HL-60/S4 (cell line): ENCODE results near the gene MRPL36.
"Not testable (repeated sequence)": the region's sequence is repeated elsewhere in the genome, so short reads cannot be mapped to it uniquely, and the experiment has no call there.

Experiments used
- in situ Hi-C: fragments of 300-500 bp; cut with MboI; formaldehyde crosslinking; loops from 2 replicates; pipeline ENCODE4 v1.14.3; 2022; ENCODE audit warnings: low sequenced_read_pairs

The MRPL36 gene

DNA sequence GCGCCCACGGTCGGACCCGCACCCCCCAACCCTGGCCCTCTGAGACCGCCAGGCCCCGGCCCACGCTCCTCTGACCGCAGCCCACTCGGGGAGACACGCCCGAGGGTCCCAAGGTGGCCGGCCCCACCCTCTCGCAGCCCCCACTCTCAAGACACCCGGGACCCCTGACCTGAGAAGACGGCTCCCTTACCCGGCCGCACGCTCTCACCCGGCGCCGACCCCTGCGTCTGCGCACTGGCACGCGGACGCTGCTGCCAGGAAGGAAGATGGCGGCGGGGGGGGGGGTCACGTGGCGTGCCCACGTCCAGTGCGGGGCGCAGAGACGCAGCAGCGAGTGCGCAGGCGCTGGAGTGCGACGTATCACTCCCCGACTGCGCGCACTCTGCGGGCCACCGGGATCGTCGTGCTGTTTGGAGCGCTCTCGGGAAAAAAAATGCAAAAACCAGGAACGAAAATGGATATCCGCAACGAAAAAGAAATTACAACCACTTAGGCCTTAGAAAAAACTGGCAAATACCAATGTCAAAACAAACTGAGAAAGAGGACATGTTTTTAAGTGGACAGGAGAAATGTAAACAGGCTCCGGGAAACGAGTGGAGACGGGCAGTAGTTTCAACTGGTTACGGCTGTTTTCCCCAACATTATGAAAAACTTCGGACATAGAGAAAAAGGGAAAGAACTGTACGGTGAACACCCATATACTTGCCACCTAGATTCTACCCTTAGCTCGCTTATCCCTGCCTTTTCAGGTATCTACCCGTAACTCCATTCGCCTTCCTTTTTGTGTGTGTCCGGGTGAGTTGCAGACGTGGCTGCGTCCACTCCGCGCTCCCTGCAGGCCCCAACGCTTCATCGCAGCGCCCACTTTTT is at the start of gene MRPL36:
TSS of gene MRPL36 (minus strand) at position 236 of the 870 bp plus-strand sequence. CDS start 902 bp downstream, outside the sequence.
- in situ Hi-C loops, result no loop called here

DNA sequence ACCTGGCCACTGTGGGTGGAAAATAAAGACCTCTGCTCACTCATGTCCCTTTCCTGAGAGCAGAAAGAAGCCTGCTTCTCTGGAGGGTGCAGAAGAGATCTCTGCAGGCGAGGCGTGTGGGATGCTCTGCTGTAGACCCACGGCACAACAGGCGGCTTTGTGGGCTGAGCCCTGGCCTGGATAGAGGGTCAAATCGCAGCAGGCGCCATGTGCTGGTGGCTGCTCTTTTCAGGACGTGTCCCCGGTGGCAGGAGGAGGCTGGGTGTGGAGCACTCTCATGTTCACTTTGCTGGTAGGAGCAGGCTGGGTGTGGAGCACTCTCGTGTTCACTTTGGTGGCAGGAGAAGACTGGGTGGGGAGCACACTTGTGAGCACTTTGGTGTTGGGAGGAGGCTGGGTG is 48.0 kb upstream of the MRPL36 start:
- in situ Hi-C loops, result no loop called here

- in situ Hi-C loops, result no loop called here
Measured at GRCh38 chr5:1847056-1847455, 47.4 kb upstream of the MRPL36 start.

DNA sequence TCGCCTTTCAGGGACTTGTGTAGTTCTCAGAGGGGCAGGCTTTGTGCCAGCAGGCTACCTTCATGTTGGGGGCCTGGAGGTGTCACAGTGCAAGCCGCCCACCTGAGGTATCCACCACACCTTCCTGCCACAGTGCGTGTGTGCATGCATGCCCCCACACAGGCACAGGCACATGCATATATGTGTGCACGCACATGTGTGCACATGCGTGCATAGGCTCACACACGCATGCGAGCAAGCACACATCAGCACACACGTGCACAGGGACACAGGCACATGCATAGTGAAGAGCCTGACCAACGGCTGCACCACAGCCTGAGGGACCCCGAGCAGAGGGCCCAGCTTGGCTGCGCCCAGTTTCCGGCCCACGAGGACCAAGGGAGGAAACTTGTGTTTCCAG is 46.9 kb upstream of the MRPL36 start:
- in situ Hi-C loops, result no loop called here

GRCh38 chr5:1845696-1846095 is 46.1 kb upstream of the MRPL36 start:
- in situ Hi-C loops, result no loop called here

DNA sequence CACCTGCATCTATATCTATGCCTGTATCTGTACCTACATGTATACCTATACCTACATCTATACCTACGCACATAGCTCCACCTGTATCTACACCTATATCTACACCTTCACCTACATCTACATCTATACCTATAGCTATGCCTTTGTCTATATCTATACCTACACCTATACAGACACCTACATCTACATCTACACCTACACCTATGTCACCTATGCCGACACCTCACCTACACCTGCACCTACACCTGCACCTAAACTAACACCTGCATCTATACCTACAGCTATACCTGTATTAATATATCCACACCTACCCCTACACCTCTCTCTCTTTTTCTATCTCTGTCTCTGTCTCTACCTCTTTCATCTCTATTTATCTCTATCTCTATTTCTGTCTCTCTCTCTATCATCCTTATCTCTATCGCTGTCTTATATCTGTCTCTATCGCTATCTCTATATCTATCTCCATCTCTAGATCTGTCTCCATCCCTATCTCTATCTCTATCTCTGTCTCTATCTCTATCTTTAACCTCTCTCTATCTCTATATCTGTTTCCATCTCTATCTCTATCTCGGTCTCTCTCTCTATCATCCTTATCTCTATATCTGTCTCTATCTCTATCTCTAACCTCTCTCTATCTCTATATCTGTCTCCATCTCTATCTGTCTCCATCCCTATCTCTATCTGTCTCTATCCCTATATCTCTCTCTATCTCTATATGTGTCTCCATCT is 45.2 kb upstream of the MRPL36 start:
- in situ Hi-C loops, result no loop called here

DNA sequence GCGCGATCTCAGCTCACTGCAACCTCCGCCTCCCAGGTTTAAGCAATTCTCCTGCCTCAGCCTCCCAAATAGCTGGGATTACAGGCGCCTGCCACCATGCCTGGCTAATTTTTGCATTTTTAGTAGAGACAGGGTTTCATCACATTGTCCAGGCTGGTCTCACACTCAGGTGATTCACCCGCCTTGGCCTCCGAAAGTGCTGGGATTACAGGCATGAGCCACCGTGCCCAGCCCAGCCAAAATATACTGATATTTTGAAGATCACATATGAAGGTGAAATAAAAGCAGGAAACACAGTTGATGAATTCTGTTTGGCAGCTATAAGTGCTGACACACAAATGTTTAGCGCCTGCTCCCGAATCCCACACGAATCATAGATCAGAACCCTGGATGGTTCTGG is 44.1 kb upstream of the MRPL36 start:
- in situ Hi-C loops, result not testable (repeated sequence)

DNA sequence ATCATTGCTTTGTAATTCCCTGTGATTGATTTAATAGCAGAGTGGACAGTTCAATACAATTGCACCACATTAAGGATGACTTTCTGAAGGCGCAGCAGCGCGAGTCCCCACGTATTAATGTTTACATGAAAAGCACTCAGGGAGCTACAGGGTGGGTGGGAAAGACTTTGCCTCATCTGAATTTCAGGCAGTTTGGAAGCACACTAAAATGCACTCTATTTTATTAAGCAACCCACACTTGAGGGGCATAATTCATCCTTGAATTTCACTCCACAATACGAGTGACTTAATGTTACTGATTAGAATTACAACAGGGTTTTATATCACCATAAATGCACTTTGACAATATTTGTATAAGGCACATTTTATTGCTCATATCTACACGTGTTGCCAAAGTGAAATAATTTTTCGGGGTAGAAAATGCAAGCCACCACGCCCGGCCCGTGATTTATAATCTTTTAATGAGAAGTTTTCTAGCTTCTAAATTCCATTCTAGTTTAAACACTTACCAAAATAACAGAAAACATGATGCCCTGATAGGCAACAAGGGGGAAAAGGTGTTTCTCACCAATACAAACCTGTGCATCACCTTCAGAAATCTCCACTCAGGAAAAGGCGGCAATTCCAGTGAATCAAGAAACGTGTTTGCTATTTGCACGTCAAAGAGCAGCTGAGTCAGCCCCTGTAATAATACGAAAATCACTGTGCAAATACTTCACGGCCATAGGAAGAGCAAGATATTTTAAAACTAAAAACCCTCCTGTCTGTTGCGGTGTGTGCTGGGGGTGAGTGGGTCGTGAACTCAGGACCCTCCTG is 42.6 kb upstream of the MRPL36 start:
- in situ Hi-C loops, result no loop called here

DNA sequence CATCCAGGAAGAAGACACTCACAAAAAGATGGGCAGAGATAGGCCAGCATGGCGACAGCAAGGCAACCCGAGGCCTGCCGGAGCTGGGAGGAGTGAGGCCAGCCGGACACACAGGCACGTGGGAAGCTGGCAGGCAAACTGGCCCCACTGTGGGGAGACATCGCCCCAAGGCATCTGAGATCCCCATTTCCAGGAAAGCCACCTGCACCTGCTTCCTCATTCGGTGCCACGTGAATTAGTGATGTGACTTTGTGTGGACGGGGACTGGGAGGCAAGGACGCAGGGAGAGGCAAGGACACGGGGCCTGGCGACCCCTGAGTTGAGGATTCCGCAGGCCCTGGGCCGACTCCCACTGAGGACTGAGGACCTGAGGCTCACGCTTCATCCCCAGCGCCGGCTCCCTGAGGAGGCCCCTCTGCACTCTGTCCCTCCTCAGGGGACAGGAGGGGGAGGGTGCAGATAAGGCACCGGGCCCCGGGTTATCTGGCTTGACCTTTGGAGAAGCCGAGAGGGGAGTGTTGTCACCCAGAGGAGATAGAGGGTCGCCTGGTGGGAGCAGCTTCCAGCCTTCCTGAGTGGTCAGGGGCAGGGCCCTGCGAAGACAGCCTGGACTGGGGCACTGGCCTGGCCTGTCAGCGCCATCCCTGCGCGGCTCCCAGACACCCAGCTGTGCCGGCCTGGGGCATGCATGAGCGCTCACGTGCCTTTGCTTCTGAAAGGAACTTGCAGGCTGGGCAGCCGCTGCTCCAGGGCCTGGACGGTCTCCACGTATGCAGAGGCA is 41.3 kb upstream of the MRPL36 start:
- in situ Hi-C loops, result no loop called here

DNA sequence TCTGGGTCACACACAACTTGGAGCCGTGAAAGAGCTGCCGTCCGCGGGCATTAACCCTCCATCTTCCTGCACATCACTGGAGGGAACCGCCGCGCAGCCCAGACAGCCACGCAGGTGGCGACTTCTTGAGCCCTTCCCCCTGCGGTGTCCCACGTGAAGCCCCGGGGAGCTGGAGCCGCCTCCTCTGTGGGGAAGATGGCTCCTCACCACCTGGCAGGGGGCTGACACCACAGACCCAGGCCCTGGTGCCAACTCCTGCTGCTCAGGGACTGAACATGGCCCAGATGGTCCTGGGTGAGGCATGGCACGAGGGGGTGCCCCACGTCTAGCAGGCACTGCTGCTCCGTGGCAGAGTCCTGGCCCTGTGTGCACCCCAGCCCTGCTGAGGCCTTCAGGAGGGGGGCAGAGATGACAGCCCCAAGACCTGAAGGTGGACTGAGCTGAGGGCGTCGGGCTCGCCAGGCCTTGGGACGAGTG is 40.5 kb upstream of the MRPL36 start:
- in situ Hi-C loops, result no loop called here

GRCh38 chr5:1838013-1838412 is 38.4 kb upstream of the MRPL36 start:
- in situ Hi-C loops, result no loop called here

GRCh38 chr5:1836891-1837880 is 37.5 kb upstream of the MRPL36 start:
- in situ Hi-C loops, result no loop called here

DNA sequence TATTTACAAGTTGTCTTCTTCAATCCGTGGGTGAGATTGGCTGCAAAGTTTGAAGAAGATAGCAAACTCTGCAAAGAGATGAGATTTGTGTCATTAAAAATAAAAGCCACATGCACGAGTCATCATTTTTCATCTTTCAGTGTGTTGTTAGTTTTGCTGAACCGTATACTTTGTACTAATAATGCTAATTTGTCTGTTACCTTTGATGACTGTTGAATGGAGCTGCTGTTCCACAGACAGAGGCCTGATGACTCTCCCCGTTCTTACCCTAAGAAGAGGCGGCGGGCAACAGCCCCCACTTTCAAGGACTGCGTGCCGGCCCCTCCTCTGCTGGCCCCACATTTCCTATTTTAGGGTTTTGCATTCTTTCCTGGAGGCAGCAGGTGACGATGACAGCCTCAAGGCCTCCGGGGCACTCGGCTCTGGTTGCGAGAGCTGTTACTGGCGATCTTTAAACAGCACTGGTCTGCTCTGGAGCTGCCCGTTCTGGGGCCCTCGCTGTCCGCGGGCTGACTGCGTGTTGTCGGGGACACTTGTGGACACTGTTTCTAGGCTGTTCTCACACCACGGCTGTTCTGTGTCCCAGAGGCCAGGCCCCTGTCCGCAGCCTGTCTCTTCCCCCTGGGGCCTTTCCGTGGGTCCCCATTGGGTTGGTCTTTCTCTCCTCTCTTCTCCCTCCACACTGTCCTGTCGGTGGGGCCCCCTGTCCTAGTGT is 36.7 kb upstream of the MRPL36 start:
- in situ Hi-C loops, result no loop called here

DNA sequence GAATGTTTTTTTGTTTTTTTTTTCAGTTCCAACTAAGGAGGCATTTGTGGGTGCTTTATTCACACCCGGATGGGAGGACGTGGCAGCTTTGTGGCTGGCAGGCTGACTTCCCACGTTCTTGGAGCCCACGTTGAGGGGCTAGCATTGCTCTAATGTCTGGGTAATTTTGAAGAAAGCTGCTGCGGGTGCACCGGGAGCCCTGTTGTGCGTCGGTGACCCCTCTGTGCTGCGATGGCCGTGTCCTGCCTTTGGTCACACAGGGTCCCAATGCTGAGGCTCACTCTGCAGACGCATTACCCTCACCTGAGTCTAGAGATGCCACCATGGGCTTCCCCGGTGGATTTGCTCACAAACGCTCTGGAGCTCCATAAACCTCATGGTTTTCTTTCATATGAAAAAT is 35.8 kb upstream of the MRPL36 start:
- in situ Hi-C loops, result no loop called here

DNA sequence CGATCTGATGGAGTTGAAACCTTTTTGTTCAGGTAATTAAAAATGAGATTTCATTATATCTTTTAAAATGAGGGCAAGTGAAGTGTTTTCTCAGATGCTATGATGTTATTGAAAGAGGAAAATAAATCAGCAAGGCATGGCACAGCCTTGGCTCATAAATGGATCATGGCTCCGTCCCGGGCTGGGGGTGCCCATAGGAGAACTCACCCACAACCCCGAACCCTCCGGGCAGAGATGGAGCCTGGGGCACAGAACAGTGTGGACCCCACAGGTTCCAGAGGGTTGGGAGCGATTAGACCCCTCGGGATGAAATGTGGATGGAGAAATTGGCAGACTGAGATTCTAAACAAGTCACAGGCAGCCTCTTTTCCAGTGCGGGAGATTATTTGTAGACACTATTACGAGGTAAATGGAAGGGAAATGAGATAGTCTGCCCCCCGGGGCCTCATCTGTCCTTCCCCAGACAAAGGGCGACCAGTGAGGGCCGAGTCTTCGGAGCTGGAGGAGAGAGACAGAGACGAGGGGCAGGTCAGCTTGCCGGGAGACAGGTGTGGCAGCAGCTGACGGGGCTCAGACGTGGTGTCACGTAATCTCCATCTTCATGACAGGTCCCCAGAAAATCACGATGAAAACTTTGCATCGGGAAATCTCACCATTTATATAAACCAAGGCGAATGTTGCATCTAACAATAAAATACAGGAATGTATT is 35.2 kb upstream of the MRPL36 start:
- in situ Hi-C loops, result no loop called here

- in situ Hi-C loops, result no loop called here
Measured at GRCh38 chr5:1834022-1834551, 34.5 kb upstream of the MRPL36 start.

DNA sequence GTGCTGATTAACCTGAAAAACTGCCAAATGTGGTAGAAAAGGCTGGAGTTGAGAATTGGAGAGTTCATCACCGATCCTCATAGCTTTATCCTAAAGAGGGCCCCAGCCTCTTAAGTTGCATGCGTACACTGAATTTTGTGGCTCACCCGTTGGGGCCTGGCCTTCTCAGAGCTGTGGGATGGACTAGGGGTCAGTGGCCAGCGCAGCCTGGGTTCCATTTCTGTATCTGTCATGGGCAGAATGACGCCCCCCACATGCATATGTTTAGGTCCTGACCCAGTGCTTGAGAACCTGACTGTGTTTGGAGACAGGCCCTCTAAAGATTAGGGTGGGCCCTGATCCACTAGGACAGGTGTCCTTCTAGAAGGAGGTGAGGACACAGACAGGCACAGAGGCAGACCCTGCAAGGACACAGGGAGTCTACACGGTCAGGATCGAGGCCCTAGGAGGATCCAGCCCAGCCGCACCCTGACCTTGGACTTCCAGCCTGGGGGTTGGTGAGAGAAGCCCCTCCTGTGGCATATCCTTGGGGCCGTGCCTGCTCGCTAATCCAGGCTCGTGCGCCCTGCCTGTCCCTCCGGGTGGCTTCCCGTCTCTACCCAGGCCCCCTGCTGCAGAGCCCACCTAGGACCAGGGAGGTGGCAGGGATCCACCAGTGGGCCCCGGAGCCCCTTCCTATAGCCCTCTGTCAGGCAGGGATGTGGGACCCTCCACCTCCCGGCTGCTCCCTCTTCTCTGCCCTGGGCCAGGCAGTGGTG is 33.8 kb upstream of the MRPL36 start:
- in situ Hi-C loops, result no loop called here
